Measurements from ENCODE around the gene RABEP2. TPM values are rescaled to one million over a fixed set of nuclear protein-coding genes. Genes with fewer than 3 reads are reported as not detected.
"Not testable (repeated sequence)": the region's sequence is repeated elsewhere in the genome, so short reads cannot be mapped to it uniquely, and the experiment has no call there.

Gene RABEP2
- polyA plus RNA-seq, 2 of the 4 experiments (the other 2 are of a cell fraction), result 6.0 to 13.7 TPM

DNA sequence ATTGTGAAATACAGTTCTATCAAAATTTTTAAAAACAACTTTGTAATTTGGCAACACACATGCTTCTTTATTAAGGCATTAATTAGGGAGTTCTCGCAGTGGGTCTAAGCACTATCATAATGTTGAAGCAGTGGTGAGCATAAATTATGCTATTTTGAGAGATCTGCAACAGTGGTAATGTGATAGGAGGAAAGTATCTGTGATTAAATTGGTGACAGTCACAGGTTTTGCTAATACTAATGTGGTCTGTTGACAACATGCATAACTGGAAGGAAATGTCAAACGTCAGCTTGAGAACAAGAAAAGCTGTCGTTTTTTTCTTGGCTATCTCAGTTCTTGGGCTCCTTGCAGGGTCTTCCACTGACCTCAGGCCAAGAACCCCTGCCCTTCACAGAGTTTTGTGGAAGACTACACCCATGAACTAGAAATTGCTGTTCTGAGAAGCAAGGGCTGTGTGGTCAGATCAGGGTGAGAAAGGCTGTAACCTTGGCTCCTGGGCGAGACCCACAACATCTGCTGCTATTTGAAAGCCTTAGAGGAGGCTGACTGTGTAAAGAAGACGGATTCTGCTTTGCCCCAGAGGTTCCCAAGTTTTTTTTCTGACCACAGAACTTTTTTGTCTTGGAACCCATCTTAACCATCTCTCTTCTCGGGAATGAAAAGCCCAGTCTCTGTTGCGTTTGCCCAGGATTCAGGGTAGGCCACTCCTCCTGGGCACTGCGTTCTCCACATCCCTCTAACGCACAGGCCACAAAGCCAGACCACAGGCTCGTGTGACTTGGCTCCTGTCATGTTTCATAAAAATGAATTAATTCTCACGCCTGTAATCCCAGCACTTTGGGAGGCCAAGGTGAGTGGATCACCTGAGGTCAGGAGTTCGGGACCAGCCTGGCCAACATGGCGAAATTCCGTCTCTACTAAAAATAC, 32.8 kb downstream of the RABEP2 start:
- TF ChIP-seq, protein P1, sequence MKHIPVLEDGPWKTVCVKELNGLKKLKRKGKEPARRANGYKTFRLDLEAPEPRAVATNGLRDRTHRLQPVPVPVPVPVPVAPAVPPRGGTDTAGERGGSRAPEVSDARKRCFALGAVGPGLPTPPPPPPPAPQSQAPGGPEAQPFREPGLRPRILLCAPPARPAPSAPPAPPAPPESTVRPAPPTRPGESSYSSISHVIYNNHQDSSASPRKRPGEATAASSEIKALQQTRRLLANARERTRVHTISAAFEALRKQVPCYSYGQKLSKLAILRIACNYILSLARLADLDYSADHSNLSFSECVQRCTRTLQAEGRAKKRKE (CRISPR knock-in tag; IDR thresholded peaks at IDR 0.05; ENCODE audit: low read depth), result no peak
- TF ChIP-seq SMC3 (IDR thresholded peaks at IDR 0.05), result no peak
- TF ChIP-seq RFX5 (IDR thresholded peaks at IDR 0.05), result no peak
- no peak for TF ChIP-seq RNF2 (IDR thresholded peaks at IDR 0.05; ENCODE audit: borderline replicate concordance, low read depth)
- no peak for TF ChIP-seq HOXB13 (CRISPR knock-in tag; IDR thresholded peaks at IDR 0.05; ENCODE audit: low read depth)
- no peak for TF ChIP-seq ZNF302 (CRISPR knock-in tag; IDR thresholded peaks at IDR 0.05)
- no peak for TF ChIP-seq CEBPB (IDR thresholded peaks at IDR 0.05)
- TF ChIP-seq NR3C1 (IDR thresholded peaks at IDR 0.05), result no peak
- TF ChIP-seq, protein P2, sequence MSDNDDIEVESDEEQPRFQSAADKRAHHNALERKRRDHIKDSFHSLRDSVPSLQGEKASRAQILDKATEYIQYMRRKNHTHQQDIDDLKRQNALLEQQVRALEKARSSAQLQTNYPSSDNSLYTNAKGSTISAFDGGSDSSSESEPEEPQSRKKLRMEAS (IDR thresholded peaks at IDR 0.05), result no peak
- no peak for TF ChIP-seq GATA3 (IDR thresholded peaks at IDR 0.05; ENCODE audit: borderline replicate concordance)
- TF ChIP-seq, protein P3, sequence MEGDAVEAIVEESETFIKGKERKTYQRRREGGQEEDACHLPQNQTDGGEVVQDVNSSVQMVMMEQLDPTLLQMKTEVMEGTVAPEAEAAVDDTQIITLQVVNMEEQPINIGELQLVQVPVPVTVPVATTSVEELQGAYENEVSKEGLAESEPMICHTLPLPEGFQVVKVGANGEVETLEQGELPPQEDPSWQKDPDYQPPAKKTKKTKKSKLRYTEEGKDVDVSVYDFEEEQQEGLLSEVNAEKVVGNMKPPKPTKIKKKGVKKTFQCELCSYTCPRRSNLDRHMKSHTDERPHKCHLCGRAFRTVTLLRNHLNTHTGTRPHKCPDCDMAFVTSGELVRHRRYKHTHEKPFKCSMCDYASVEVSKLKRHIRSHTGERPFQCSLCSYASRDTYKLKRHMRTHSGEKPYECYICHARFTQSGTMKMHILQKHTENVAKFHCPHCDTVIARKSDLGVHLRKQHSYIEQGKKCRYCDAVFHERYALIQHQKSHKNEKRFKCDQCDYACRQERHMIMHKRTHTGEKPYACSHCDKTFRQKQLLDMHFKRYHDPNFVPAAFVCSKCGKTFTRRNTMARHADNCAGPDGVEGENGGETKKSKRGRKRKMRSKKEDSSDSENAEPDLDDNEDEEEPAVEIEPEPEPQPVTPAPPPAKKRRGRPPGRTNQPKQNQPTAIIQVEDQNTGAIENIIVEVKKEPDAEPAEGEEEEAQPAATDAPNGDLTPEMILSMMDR (IDR thresholded peaks at IDR 0.05), result no peak
- no peak for TF ChIP-seq CHD2 (IDR thresholded peaks at IDR 0.05; ENCODE audit: low read length, partially characterized antibody)
- TF ChIP-seq KDM5A (IDR thresholded peaks at IDR 0.05), result no peak
- TF ChIP-seq MAZ (IDR thresholded peaks at IDR 0.05; ENCODE audit: borderline replicate concordance, low read depth, low read length), result no peak
- H3K4me1 ChIP-seq, result no peaks in the 10 kb centered on the region
- H3K4me3 ChIP-seq, result no peak overlapping the region
- H3K4me2 ChIP-seq, result no peak overlapping the region
- H3K27ac ChIP-seq, result no peak overlapping the region
- ChIA-PET CTCF (no interaction called here), POLR2A (no interaction called here)
- DNase-seq (ENCODE audit: low read depth in 1 of 2, low spot score in 1 of 2) (no peak), ATAC-seq (no peak), FAIRE-seq (no peak)
- no peaks in the 10 kb centered on the region for H3K9me3 ChIP-seq
- 80% methylated on average over 14 of the region's 14 CpGs for WGBS (ENCODE audit: missing lambda C conversion rate)

DNA sequence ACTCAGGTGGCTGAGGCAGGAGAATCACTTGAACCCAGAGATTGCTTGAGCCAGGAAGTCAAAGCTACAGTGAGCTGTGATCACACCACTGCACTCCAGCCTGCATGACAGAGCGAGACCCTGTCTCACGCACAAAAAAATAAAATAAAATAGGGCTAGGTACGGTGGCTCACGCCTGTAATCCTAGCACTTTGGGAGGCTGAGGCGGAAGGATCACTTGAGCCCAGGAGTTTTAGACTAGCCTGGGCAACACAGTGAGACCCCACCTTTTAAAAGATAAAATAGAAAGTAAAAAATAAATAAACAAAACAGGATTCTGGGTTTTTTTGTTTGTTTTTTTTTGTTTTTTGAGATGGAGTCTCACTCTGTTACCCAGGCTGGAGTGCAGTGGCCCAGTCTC, 34.7 kb downstream of the RABEP2 start:
- DNase-seq (ENCODE audit: low read depth in 1 of 2, low spot score in 1 of 2); FAIRE-seq; POLR2A ChIA-PET; ATAC-seq; H3K4me2 ChIP-seq; H3K9me3 ChIP-seq; H3K4me1 ChIP-seq; H3K27ac ChIP-seq; H3K4me3 ChIP-seq: not testable (repeated sequence)
- CTCF ChIA-PET, result interaction anchor here (1.0 to 1.3 kb wide), 6 partner anchors 9 to 55 kb away, joined by 3 to 5 read pairs (median 4); no protein-coding TSS in a partner anchor
- 95% methylated on average over 5 of the region's 5 CpGs for WGBS (ENCODE audit: missing lambda C conversion rate)

DNA sequence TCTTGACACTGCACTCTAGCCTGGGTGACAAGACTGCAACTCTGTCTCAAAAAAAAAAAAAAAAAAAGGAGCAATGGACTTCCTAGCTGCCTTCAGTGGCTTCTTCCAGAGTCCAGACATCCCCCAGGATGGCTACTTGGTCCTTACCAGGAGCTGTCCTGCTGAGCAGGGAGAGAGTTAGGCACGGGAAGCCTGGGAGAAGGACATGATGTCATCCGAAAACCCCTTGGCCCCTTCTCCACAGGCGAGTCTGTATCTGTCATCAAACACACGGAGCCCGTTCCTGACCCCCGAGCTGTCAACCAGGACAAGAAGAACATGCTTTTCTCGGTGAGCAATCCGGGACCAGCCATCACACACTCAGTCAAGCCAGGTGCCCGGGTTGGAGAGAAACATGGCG, 38.1 kb downstream of the RABEP2 start:
- no peak for TF ChIP-seq TP53 (CRISPR knock-in tag; IDR thresholded peaks at IDR 0.05)
- no peak for TF ChIP-seq MAFK (IDR thresholded peaks at IDR 0.05; ENCODE audit: partially characterized antibody)
- TF ChIP-seq SMC3 (IDR thresholded peaks at IDR 0.05), result no peak
- TF ChIP-seq, protein P4, sequence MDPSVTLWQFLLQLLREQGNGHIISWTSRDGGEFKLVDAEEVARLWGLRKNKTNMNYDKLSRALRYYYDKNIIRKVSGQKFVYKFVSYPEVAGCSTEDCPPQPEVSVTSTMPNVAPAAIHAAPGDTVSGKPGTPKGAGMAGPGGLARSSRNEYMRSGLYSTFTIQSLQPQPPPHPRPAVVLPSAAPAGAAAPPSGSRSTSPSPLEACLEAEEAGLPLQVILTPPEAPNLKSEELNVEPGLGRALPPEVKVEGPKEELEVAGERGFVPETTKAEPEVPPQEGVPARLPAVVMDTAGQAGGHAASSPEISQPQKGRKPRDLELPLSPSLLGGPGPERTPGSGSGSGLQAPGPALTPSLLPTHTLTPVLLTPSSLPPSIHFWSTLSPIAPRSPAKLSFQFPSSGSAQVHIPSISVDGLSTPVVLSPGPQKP (IDR thresholded peaks at IDR 0.05; ENCODE audit: low read depth, low read length), result no peak
- TF ChIP-seq PHF8 (IDR thresholded peaks at IDR 0.05; ENCODE audit: borderline replicate concordance, low read depth), result no peak
- TF ChIP-seq ZC3H11A (IDR thresholded peaks at IDR 0.05), result no peak
- no peak for TF ChIP-seq HDAC2 (IDR thresholded peaks at IDR 0.05)
- no peak for TF ChIP-seq CHD2 (IDR thresholded peaks at IDR 0.05; ENCODE audit: low read length, partially characterized antibody)
- TF ChIP-seq NFE2L2 (conservative IDR thresholded peaks at IDR 0.05; ENCODE audit: low read length), result no peak
- TF ChIP-seq, protein P1 (CRISPR knock-in tag; IDR thresholded peaks at IDR 0.05; ENCODE audit: low read depth), result no peak
- H3K4me1 ChIP-seq, result no peaks in the 10 kb centered on the region
- H3K4me3 ChIP-seq, result no peak overlapping the region
- FAIRE-seq (no peak), ATAC-seq (no peak), DNase-seq (ENCODE audit: low read depth in 1 of 2, low spot score in 1 of 2) (no peak)
- ChIA-PET POLR2A (no interaction called here), CTCF (interaction anchor here (1.1 to 2.4 kb wide), 2 partner anchors 13 to 58 kb away, joined by 3 to 6 read pairs; no protein-coding TSS in a partner anchor)
- WGBS (ENCODE audit: missing lambda C conversion rate), result 65% methylated on average over 10 of the region's 10 CpGs
- no peak overlapping the region for H3K27ac ChIP-seq
- no peak overlapping the region for H3K4me2 ChIP-seq
- H3K9me3 ChIP-seq, result no peaks in the 10 kb centered on the region

Measured in A549 (cell line).